ENCODE data around the gene FOXP1.
A peak's percentile ranks its signal among the peaks of the same experiment; 100 is the strongest.

Gene FOXP1

GRCh38 chr3:70989174-70989573, 594.4 kb downstream of the FOXP1 start:
- TF ChIP-seq, protein P1, sequence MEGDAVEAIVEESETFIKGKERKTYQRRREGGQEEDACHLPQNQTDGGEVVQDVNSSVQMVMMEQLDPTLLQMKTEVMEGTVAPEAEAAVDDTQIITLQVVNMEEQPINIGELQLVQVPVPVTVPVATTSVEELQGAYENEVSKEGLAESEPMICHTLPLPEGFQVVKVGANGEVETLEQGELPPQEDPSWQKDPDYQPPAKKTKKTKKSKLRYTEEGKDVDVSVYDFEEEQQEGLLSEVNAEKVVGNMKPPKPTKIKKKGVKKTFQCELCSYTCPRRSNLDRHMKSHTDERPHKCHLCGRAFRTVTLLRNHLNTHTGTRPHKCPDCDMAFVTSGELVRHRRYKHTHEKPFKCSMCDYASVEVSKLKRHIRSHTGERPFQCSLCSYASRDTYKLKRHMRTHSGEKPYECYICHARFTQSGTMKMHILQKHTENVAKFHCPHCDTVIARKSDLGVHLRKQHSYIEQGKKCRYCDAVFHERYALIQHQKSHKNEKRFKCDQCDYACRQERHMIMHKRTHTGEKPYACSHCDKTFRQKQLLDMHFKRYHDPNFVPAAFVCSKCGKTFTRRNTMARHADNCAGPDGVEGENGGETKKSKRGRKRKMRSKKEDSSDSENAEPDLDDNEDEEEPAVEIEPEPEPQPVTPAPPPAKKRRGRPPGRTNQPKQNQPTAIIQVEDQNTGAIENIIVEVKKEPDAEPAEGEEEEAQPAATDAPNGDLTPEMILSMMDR (IDR thresholded peaks at IDR 0.05; ENCODE audit: low read depth, low read length) = no peak
- peak; percentile 79 for DNase-seq (ENCODE audit: low read depth, low spot score)
- in situ Hi-C loops (cut with HindIII; ENCODE audit: low sequenced_read_pairs) = no loop called here

GRCh38 chr3:70988111-70988510, 595.4 kb downstream of the FOXP1 start:
- in situ Hi-C loops (cut with HindIII; ENCODE audit: low sequenced_read_pairs) = no loop called here
- no peak overlapping the region for H3K4me3 ChIP-seq (ENCODE audit: low read depth, low read length)
- TF ChIP-seq, protein P1 (IDR thresholded peaks at IDR 0.05; ENCODE audit: low read depth, low read length) = no peak
- no peak for DNase-seq (ENCODE audit: low read depth, low spot score)

More at GRCh38 chr3:70989174-70989573, 594.4 kb downstream of the FOXP1 start:
- H3K4me3 ChIP-seq (ENCODE audit: low read depth, low read length) = no peak overlapping the region

- in situ Hi-C loops (cut with HindIII; ENCODE audit: low sequenced_read_pairs) = no loop called here
- TF ChIP-seq, protein P1 (IDR thresholded peaks at IDR 0.05; ENCODE audit: low read depth, low read length) = no peak
- H3K4me3 ChIP-seq (ENCODE audit: low read depth, low read length) = no peak overlapping the region
- DNase-seq (ENCODE audit: low read depth, low spot score) = no peak
Observed at GRCh38 chr3:70985572-70985971, 598.0 kb downstream of the FOXP1 start.

DNA sequence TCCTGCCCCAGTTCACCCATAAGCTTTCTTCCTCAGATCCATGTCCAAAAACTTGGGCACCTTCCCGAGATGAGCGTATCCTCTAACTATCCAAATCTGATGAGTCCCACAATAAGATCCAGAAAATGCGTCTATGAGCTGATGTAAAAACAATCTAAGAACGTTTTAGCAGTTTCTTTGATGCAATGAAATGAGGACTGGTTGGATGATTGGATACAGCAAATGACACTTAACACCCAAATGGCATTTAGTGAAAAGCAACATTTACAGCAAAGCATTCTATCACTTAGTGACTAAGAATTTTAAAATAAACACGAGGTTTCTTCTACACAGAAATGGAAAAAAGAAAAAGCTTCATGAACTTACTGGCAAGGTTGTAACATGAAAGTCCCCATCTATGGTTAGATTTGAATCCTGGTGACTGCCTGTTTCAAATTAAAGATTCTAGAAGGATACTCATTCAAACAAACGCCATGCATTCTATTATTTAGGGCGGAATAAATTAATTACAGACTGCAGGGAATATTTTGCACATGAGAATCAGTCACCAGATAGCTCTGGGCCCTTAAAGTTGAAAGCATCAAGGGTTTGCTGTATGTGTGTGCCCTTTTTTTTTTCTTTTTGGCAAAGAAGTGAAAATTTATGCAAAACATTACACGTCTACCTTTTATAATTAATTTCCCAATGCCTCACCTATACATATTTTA, 598.6 kb downstream of the FOXP1 start:
- DNase-seq (ENCODE audit: low read depth, low spot score) = no peak
- in situ Hi-C loops (cut with HindIII; ENCODE audit: low sequenced_read_pairs) = no loop called here
- no peak overlapping the region for H3K4me3 ChIP-seq (ENCODE audit: low read depth, low read length)
- TF ChIP-seq, protein P1 (IDR thresholded peaks at IDR 0.05; ENCODE audit: low read depth, low read length) = no peak

GRCh38 chr3:70982700-70983140, 600.8 kb downstream of the FOXP1 start:
- in situ Hi-C loops (cut with HindIII; ENCODE audit: low sequenced_read_pairs) = no loop called here
- no peak overlapping the region for H3K4me3 ChIP-seq (ENCODE audit: low read depth, low read length)
- TF ChIP-seq, protein P1 (IDR thresholded peaks at IDR 0.05; ENCODE audit: low read depth, low read length) = no peak
- DNase-seq (ENCODE audit: low read depth, low spot score) = peak; percentile 93

DNA sequence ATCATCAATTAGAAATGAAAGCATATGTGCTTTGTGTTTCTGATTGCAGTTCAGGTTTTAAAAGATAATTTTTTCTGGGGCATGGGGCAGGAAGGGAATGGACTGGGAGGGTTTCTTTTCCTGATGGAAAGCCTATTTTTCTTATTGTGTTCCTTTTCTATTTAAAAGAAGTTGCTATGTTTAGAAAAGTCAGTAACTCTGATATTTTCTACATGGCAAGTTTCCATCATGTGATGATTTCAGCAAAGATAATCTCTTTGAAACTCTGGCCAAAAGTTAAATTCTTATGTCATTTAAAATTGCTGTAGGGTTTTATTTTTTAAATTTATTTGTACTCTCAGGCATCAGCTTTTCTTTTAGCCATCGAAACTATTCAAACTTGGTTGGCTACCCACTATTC, 601.2 kb downstream of the FOXP1 start:
- no peak overlapping the region for H3K4me3 ChIP-seq (ENCODE audit: low read depth, low read length)
- DNase-seq (ENCODE audit: low read depth, low spot score) = no peak
- TF ChIP-seq, protein P1 (IDR thresholded peaks at IDR 0.05; ENCODE audit: low read depth, low read length) = no peak
- in situ Hi-C loops (cut with HindIII; ENCODE audit: low sequenced_read_pairs) = no loop called here

Measured in astrocyte of the spinal cord (primary cell).